ENCODE measurements around the gene CLDN10. TPM values are rescaled to one million over a fixed set of nuclear protein-coding genes. Genes with fewer than 3 reads are reported as not detected.

Gene CLDN10
- total RNA-seq, 4 donors from 2014 or later, result 1.3 to 27.6 (median 19.5) TPM; not detected in 1

DNA sequence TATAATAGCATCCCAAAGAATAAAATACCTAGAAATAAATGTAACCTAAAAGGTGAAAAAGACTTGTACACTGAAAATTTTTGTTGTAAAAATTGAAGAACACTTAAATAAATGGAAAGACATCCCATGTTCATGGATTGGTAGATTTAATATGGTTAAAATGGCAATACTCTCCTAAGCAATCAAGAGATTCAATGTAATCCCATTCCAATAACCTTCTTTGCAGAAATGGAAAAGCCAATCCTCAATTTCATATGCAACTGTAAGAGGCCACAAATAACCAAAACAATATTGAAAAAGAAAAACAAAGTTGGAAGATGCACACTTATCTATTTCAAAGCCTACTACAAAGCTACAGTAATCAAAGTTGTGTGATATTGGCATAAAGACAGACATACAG lies 74.2 kb downstream of the CLDN10 start:
- Histone ChIP-seq H3K9me3 (no peaks in the 10 kb centered on the region), H3K4me3 (no peak overlapping the region), H3K27ac (no peak overlapping the region), H3K36me3 (no peaks in the 10 kb centered on the region), H3K4me1 (no peaks in the 10 kb centered on the region), H3K27me3 (no peaks in the 10 kb centered on the region)
- no peak for DNase-seq
- TF ChIP-seq POLR2A (IDR thresholded peaks at IDR 0.05), result no peak
- TF ChIP-seq, protein P1, sequence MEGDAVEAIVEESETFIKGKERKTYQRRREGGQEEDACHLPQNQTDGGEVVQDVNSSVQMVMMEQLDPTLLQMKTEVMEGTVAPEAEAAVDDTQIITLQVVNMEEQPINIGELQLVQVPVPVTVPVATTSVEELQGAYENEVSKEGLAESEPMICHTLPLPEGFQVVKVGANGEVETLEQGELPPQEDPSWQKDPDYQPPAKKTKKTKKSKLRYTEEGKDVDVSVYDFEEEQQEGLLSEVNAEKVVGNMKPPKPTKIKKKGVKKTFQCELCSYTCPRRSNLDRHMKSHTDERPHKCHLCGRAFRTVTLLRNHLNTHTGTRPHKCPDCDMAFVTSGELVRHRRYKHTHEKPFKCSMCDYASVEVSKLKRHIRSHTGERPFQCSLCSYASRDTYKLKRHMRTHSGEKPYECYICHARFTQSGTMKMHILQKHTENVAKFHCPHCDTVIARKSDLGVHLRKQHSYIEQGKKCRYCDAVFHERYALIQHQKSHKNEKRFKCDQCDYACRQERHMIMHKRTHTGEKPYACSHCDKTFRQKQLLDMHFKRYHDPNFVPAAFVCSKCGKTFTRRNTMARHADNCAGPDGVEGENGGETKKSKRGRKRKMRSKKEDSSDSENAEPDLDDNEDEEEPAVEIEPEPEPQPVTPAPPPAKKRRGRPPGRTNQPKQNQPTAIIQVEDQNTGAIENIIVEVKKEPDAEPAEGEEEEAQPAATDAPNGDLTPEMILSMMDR (IDR thresholded peaks at IDR 0.05), result no peak
- intact Hi-C loops (cut with DNase I; ENCODE audit: low total_unique reads), result loop anchor here (10.0 kb wide), 1 partner anchor 208 kb away; no protein-coding TSS in a partner anchor

DNA sequence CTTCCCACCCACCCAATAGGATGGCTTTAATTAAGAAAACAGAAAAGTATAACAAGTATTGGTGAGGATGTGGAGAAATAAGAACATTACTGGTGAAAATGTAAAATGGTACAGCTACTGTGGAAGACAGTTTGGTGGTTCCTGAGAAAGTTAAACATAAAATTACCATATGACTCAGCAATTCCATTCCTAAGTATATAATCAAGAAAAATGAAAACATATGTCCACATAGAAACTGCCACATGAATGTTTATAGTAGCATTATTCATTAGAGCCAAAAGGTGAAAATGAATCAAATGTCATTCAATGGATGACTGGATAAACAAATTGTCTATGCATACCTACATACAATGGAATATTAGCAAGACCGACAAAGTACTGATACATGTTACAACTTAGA lies 75.1 kb downstream of the CLDN10 start:
- no peaks in the 10 kb centered on the region for H3K36me3 ChIP-seq
- no peak for DNase-seq

DNA sequence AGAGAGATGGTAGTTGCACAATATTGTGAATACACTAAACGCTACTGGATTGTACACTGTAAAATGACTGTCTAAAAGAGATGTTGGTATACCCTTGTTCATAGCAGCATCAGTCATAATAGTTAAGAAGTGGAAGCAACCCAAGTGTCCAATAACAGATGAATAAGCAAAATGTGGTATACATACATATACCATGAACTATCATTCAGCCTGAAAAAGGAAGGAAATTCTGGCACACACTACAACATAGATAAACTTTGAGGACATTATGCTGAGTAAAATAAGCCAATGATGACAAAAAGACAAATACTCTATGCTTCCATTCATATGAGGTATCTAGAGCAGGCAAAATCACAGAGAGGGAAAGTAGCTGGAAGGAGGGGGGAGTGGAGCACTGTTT lies 76.0 kb downstream of the CLDN10 start:
- H3K4me1 ChIP-seq, result no peaks in the 10 kb centered on the region
- no peak overlapping the region for H3K27ac ChIP-seq
- no peak for DNase-seq
- no peak overlapping the region for H3K4me3 ChIP-seq
- H3K27me3 ChIP-seq, result no peaks in the 10 kb centered on the region
- no peaks in the 10 kb centered on the region for H3K9me3 ChIP-seq
- no peak for TF ChIP-seq POLR2A (IDR thresholded peaks at IDR 0.05)
- TF ChIP-seq, protein P1 (IDR thresholded peaks at IDR 0.05), result no peak
- intact Hi-C loops (cut with DNase I; ENCODE audit: low total_unique reads), result loop anchor here (10.0 kb wide), 1 partner anchor 206 kb away; no protein-coding TSS in a partner anchor
- H3K36me3 ChIP-seq, result no peaks in the 10 kb centered on the region

More for the DNA sequence above, 75.1 kb downstream of the CLDN10 start:
- Histone ChIP-seq H3K27me3 (no peaks in the 10 kb centered on the region), H3K27ac (no peak overlapping the region), H3K4me1 (no peaks in the 10 kb centered on the region), H3K9me3 (no peaks in the 10 kb centered on the region), H3K4me3 (no peak overlapping the region)
- TF ChIP-seq, protein P1 (IDR thresholded peaks at IDR 0.05), result no peak
- no peak for TF ChIP-seq POLR2A (IDR thresholded peaks at IDR 0.05)
- intact Hi-C loops (cut with DNase I; ENCODE audit: low total_unique reads), result loop anchor here (10.0 kb wide), 1 partner anchor 207 kb away; no protein-coding TSS in a partner anchor

DNA sequence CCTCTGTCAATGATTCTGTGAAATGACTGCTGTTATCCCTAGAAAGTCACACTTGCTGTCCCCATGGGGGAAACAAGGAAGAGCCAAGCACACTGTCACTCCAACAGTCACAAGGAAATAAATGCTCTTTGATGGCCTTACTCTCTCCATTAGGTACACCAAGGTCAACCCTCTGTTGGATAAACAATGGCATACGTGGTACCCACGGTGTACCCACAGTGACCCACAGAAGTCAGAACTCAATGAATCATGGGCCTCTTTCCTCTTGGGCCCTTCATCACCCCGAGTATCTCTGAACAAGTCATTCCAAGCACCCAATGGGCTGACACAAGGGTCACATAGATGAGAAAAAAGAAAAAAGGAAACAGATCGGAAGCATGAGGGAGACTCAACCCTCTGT lies 76.6 kb downstream of the CLDN10 start:
- no peak overlapping the region for H3K27ac ChIP-seq
- TF ChIP-seq POLR2A (IDR thresholded peaks at IDR 0.05), result no peak
- TF ChIP-seq, protein P1 (IDR thresholded peaks at IDR 0.05), result no peak
- DNase-seq, result no peak
- intact Hi-C loops (cut with DNase I; ENCODE audit: low total_unique reads), result loop anchor here (10.0 kb wide), 1 partner anchor 206 kb away; no protein-coding TSS in a partner anchor
- no peak overlapping the region for H3K4me3 ChIP-seq
- H3K4me1 ChIP-seq, result no peaks in the 10 kb centered on the region
- no peaks in the 10 kb centered on the region for H3K27me3 ChIP-seq
- no peaks in the 10 kb centered on the region for H3K36me3 ChIP-seq
- no peaks in the 10 kb centered on the region for H3K9me3 ChIP-seq

Other genes with a start within 250 kb of the CLDN10 start
- gene DZIP1, start 92.0 kb downstream of the CLDN10 start, total RNA-seq, result 10 to 100 TPM; 24.1 to 65.3 (median 42.3) TPM
- 10 to 100 TPM; 16.9 to 67.6 (median 53.5) TPM for gene DNAJC3, start 124.4 kb downstream of the CLDN10 start, total RNA-seq